Effector CD4-positive, alpha-beta T cell (primary cell): ENCODE measurements around the gene COA8.
A peak's percentile ranks its signal among the peaks of the same experiment; 100 is the strongest.

Experiments
- DNase-seq: peaks from one replicate; pipeline ENCODE4 v3.0.0-alpha.2; 2020

Gene COA8

DNA sequence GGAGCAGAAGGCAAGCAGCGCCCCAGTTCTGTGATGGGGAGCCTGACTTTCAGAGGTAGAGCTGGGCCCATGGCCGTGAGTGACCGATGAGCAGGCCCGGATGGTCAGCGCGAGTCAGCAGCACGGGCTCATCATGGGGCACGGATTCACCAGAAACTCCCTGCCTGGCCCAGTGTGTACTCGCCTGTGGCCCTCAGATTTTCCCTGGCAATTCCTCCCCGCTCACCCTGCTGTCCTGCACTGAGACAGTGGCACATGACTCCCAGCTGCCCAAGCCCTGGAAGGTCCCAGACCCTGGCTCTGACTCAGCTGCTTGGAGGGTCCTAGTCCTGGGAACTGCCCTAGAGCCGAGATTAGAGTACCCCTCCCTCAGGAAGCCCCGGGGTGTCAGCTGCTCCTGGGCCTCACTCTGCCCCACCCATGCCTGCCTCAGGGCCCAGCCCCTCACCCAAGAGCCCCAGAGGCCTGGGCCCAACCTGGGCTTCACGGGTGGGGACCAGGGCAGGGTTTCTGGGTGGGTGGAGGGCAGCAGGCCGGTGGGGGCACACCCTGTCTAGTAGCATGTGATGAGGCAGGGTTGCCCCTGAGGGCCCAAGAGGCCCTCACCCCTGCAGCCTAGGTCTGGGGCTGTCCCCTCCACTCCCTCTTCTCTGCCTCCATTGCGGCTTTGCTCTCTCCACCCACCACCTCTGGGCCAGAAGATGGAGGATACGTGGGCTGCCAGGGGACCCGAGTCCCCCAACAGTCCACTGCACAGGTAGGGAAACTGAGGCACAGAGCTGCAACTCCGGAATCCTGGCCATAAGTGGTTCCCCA is 25.4 kb upstream of the COA8 start:
- DNase-seq = no peak

GRCh38 chr14:103538291-103539055 is 24.3 kb upstream of the COA8 start:
- no peak for DNase-seq

DNA sequence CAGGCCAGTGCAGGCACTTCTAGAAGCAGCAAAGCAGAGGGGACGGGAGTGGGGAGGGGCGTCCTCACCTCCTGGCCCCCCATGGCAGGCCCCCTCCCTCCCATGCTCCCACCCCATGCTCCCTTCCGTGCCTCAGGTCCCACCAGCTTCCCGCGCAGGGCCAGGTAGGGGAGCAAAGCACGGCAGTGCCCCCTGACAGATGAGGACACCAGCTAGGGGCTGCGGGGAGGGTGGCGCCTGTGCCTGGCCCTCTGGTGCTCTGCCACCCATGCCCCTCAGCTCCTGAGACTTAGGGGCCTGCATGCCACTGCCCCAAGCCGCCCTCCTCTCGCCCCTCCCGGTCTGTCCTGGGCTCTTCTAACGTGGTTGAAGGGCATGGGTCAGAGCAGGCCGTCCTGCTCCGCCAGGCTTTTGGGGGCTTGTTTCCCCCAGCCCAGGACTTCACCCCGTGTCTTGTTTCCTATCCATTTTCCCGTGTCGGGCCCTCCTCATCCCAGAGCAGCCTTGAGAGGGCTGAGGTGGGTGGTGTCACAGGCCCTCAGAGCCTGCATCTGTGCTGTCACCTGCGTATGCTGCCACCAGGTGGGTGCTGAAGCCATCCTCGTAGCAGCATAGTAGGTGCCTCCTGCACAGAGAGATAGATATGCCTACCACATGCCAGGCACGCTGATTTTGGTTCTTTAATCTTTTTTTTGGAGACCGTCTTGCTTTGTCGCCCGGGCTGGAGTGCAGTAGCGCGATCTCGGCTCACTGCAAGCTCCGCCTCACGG is 23.5 kb upstream of the COA8 start:
- no peak for DNase-seq

DNA sequence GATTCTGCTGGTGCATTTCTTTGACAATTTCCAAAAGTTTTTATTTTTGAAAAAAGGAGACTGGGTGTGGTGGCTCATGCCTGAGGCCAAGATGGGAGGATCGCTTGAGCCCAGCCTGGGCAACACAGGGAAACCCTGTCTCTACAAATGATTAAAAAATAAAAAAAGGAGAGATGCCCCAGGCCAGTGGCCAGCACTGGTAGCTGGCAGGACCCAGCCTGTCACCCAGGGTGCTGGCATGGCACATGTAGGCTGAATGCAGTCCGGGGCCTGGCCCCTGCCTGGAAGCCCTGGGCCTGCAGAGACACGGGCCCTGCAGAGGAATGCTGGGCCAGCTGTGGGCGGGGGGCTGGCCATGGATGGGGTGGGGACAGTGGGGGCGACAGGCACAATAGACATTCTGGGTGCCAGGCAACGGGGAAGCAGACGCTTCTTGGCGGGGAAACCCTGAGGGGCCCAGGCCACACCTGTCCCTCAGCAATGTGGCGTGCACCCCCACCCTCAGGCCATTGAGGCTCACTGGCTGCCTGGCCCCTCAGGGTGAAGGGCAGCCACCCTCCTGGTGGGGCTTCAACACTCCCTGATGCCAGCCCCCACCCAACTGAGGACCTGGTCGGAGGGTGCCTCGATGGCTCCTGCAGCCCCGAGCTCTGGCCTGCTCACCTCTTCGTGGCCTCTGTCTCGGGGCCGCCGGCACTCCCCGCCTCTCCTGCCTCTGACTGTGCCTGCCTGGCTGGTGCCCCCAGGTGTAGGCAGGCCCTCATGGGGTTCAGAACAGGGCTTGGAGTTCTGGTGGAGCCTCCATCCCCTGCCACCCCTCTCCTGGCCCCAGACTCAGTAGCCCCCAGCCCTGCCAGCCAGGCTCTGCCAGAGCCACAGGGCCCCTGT is 21.7 kb upstream of the COA8 start:
- DNase-seq = no peak

GRCh38 chr14:103541709-103542604 is 20.8 kb upstream of the COA8 start:
- no peak for DNase-seq

- no peak for DNase-seq
Observed at GRCh38 chr14:103542605-103543088, 20.1 kb upstream of the COA8 start.

GRCh38 chr14:103543140-103543539 is 19.6 kb upstream of the COA8 start:
- DNase-seq = no peak

- DNase-seq = no peak
Observed at GRCh38 chr14:103543721-103544387, 18.9 kb upstream of the COA8 start.

DNA sequence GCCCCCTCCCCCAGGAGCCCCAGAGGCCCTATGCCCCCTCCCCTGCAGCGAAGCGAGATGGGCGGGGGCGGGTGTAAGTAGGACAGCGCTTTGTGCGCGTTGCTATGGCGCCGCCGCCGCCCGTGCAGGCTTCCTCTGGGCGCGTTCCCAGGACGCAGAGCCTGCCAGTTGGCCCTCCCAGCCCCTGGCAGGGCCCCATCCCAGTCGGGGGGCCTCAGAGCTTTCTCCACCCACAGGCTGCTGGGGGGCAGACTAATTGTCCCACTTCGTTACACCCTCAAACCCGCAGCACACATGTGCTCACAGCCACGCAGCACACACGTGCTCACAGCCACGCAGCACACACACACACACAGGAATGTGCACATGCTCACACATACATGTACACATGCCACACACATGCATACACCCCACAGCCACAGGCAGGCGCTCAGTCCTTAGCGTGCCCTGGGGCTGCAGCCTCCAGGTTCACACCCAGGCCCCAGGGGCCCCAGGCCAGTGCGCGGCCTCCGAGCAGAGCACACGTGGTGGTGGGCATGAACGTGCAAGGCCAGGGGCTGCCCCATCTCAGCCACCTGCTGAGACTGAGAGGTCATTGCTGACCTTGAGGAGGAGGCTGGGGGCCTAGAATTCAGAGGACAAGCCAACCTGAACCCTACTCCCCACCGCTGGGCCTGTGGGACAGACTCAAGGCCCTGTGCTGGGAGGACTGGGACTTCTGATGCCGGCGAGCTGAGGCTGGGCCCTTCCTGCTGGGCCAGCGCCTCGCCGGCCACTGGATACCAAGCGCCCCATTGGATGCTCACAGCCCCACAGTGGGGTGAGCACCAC is 18.2 kb upstream of the COA8 start:
- no peak for DNase-seq

- DNase-seq = no peak
Observed at GRCh38 chr14:103545219-103545914, 17.4 kb upstream of the COA8 start.

DNA sequence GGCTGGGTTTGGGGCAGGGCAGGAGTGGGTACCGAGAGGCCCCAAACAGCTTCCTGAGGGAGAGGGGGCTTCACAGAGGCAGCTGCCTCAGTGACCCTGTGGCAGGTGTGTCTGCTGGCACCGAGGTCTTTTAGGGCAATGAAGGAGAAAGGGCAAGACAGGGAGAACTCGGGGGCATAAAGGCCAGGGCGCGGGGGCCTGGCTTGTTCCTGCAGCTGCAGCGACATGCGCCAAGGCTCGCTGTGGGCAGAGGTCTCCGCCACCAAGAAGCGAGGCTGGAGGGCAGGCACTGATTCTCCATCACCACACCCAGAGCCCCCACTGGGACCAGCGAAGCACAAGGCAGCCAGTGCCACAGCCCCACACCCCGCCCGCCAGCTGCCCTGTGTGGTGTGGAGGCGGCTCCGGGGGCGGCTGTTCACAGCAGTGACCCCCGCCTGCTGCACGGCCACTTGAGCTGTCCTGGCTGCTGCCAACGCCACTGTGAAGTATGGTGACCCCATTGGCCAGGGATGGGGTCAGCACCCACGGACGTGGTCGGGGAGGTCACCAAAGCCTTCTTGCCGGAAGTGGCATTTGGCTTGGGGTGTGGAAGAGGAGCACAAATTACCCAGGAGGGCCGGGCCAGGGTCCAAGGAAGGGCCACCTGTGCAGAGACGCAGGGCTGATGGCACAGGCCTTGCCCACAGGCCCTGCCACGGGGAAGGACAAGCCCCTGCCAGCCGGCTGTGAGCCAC is 16.7 kb upstream of the COA8 start:
- DNase-seq = no peak

GRCh38 chr14:103546652-103547454 is 15.9 kb upstream of the COA8 start:
- peak; percentile 82 for DNase-seq

GRCh38 chr14:103547455-103547940 is 15.3 kb upstream of the COA8 start:
- no peak for DNase-seq

- DNase-seq = no peak
Observed at GRCh38 chr14:103547941-103548462, 14.8 kb upstream of the COA8 start.

DNA sequence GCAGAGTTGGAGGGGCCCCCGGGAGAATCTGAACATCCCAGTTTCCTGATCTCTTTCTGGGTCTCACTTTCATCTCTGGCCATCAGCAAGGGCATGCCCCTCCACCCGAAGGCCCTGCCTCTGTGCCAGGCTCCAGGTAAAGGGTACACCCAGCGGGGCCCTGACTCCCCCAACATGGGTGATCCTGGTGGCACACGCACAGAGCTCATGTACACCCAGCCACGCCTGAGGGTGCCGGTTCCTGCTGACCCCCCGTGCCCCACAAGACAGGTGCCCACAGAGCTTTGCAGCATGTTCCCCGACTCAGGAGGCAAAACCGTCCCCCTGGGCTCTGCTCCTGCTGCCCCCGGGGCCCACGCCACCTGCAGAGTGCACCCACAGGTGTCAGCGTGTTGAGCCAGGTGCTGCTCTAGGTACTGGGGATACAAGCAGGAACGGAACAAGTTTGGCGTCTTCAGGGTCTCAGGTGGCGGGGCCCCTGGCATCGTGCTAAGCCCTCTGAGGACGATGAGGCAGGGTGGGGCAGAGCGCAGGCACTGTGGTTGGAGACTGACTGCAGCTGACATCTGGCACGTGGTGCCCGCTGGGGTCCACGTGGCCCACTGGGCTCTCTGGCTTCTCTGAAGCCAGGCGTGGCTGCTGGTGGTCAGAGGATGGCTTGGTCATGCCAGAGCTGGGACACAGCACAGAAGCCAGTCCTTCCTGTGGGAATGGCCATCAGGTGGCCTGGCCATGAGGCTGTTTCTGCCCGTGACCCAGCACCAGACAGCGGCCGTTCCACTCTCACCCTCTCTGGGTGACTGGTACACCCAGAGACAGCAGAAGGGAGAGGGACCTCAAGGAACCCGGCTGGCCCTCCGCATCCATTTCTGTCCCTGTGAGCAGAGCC is 14.1 kb upstream of the COA8 start:
- no peak for DNase-seq
